GM12878 (cell line): ENCODE results near the gene IL16. TPM values are rescaled to one million over a fixed set of nuclear protein-coding genes. Genes with fewer than 3 reads are reported as not detected.

Source experiments
- ATAC-seq: fragments of 200-7000 bp; cut with Tn5 transposase; 3 replicates; pipeline ENCODE4 v1.9.1; 2020; ENCODE audit warnings: mild to moderate bottlenecking, moderate library complexity
- BruUV-seq: library from RNA; stranded (reverse); fragments of 400-500 nt; replicated peaks from 2 replicates; lab custom pipeline; 2021; lab: Mats Ljungman, UMichigan
- CTCF ChIA-PET: fragments of 300-600 bp; sonication (Branson Sonifier 250); formaldehyde crosslinking; extraction: SDS; loops from one replicate; lab custom pipeline; 2021; ENCODE audit warnings: inconsistent platforms; lab: Yijun Ruan, JAX
- POLR2A ChIA-PET: fragments of 350-600 bp; formaldehyde crosslinking; extraction: SDS; loops from one replicate; lab custom pipeline; 2021; ENCODE audit warnings: inconsistent platforms; lab: Charles Lee
- RAD21 ChIA-PET: fragments of 300-600 bp; sonication (Branson Sonifier 250); formaldehyde crosslinking; loops from one replicate; lab custom pipeline; 2023; ENCODE audit warnings: antibody characterized with exemption; ENCODE audit not compliant: unreplicated experiment; lab: Charles Lee
- SMC1A ChIA-PET: fragments of 300-600 bp; sonication (Branson Sonifier 250); formaldehyde crosslinking; loops from one replicate; lab custom pipeline; 2023; ENCODE audit not compliant: unreplicated experiment, uncharacterized antibody; lab: Charles Lee
- DNase-seq: peaks from one replicate; pipeline ENCODE4 v3.0.0-alpha.2; 2011; ENCODE audit warnings: low read depth, low spot score
- FAIRE-seq: peaks from 3 replicates; lab custom pipeline; 2011; peaks lifted over from hg19 to GRCh38; lab: Jason Lieb, UNC
- H2AFZ ChIP-seq: 2 replicates; pipeline ENCODE4 v1.6.0; 2011; ENCODE audit warnings: low read depth, low read length, control low read depth; ENCODE audit not compliant: control insufficient read depth
- H3K27ac ChIP-seq: 2 replicates; pipeline ENCODE4 v1.5.1; 2011; ENCODE audit warnings: control low read depth; ENCODE audit not compliant: control insufficient read depth, insufficient read depth
- H3K27me3 ChIP-seq, 2 experiments: replicated peaks in 1 of 2; 2 replicates each; pipeline versions ENCODE4 v1.6.0 to v1.6.1; 2011; ENCODE audit warnings: low read length in 1 of 2; ENCODE audit not compliant: control insufficient read depth in 2 of 2, insufficient read depth in 2 of 2
- H3K36me3 ChIP-seq, 2 experiments: 2 replicates each; pipeline ENCODE4 v1.5.1; 2011; ENCODE audit warnings: low read length in 1 of 2; ENCODE audit not compliant: control insufficient read depth in 2 of 2, insufficient read depth in 2 of 2
- H3K4me1 ChIP-seq: 2 replicates; pipeline ENCODE4 v1.6.1; 2011; ENCODE audit warnings: mild to moderate bottlenecking, low read length, moderate library complexity, mixed read lengths; ENCODE audit not compliant: control insufficient read depth, insufficient read depth
- H3K4me2 ChIP-seq: 2 replicates; pipeline ENCODE4 v1.6.0; 2011; ENCODE audit warnings: control low read depth; ENCODE audit not compliant: control insufficient read depth, insufficient read depth
- H3K4me3 ChIP-seq: fragments of 200-600 bp; sonication (generic); 2 replicates; pipeline ENCODE4 v1.5.1; 2016
- H3K79me2 ChIP-seq: 2 replicates; pipeline ENCODE4 v1.6.0; 2011; ENCODE audit warnings: low read length; ENCODE audit not compliant: control insufficient read depth, insufficient read depth
- H3K9ac ChIP-seq: 2 replicates; pipeline ENCODE4 v1.8.0; 2011; ENCODE audit warnings: low read length, control low read depth, mixed read lengths; ENCODE audit not compliant: control insufficient read depth, insufficient read depth
- H3K9me3 ChIP-seq: replicated peaks from 3 replicates; pipeline ENCODE4 v1.5.1; 2011; ENCODE audit warnings: mild to moderate bottlenecking, low read length; ENCODE audit not compliant: control insufficient read depth, insufficient read depth
- H4K20me1 ChIP-seq: 2 replicates; pipeline ENCODE4 v1.6.0; 2011; ENCODE audit not compliant: control insufficient read depth, insufficient read depth
- BHLHE40 ChIP-seq, 2 experiments: fragments of 450-650 bp in 1 of 2; IDR thresholded peaks; 2 replicates each; pipeline ENCODE4 v1.6.1; 2011 to 2017; ENCODE audit warnings: low read depth in 2 of 2, borderline replicate concordance in 1 of 2, improper control_type of control experiment in 1 of 2, low read length in 1 of 2, mild to moderate bottlenecking in 1 of 2
- E2F4 ChIP-seq: IDR thresholded peaks from 2 replicates; pipeline ENCODE4 v1.6.1; 2012; ENCODE audit warnings: low read depth, low read length, improper control_type of control experiment
- EGR1 ChIP-seq, 2 experiments: IDR thresholded peaks; 1 replicate in 1 of 2; 2 replicates in 1 of 2; pipeline ENCODE4 v1.6.1; 2011 to 2012; ENCODE audit warnings: low read depth in 2 of 2, low read length in 2 of 2, borderline replicate concordance in 1 of 2, mild to moderate bottlenecking in 1 of 2, moderate library complexity in 1 of 2
- HDGF ChIP-seq: fragments of 450-650 bp; IDR thresholded peaks from 2 replicates; pipeline ENCODE4 v1.6.1; 2016; ENCODE audit warnings: antibody characterized with exemption
- POLR2AphosphoS2 ChIP-seq: IDR thresholded peaks from 2 replicates; pipeline ENCODE4 v1.6.1; 2011; ENCODE audit warnings: low read depth, mild to moderate bottlenecking, low read length, improper control_type of control experiment, moderate library complexity
- POLR2AphosphoS5 ChIP-seq: IDR thresholded peaks from 2 replicates; pipeline ENCODE4 v1.6.1; 2011; ENCODE audit warnings: mild to moderate bottlenecking, low read length, inconsistent platforms
- POU2F2 ChIP-seq: IDR thresholded peaks from 3 replicates; pipeline ENCODE4 v1.6.1; 2011; ENCODE audit warnings: low read depth, mild to moderate bottlenecking, low read length, borderline replicate concordance
- SIN3A ChIP-seq: IDR thresholded peaks from 2 replicates; pipeline ENCODE4 v1.6.1; 2012; ENCODE audit warnings: low read depth, low read length, improper control_type of control experiment
- SKIL ChIP-seq: fragments of 450-650 bp; IDR thresholded peaks from 2 replicates; pipeline ENCODE4 v1.6.1; 2017; ENCODE audit warnings: mild to moderate bottlenecking, low read depth, inconsistent platforms; ENCODE audit not compliant: poor library complexity, severe bottlenecking
- SRF ChIP-seq, 2 experiments: IDR thresholded peaks; 2 replicates each; pipeline ENCODE4 v1.6.1; 2011; ENCODE audit warnings: low read depth in 2 of 2, low read length in 2 of 2, mild to moderate bottlenecking in 1 of 2, moderate library complexity in 1 of 2
- STAT1 ChIP-seq: fragments of 450-650 bp; conservative IDR thresholded peaks from 2 replicates; pipeline ENCODE4 v1.6.1; 2014; ENCODE audit warnings: antibody characterized with exemption, mild to moderate bottlenecking
- SUZ12 ChIP-seq: fragments of 200-600 bp; sonication (generic); IDR thresholded peaks from one replicate; pipeline ENCODE4 v1.6.1; 2018; ENCODE audit warnings: antibody characterized with exemption, mild to moderate bottlenecking; ENCODE audit not compliant: unreplicated experiment
- YY1 ChIP-seq: IDR thresholded peaks from 2 replicates; pipeline ENCODE4 v1.6.1; 2011; ENCODE audit warnings: low read depth, mild to moderate bottlenecking, low read length
- ZBTB40 ChIP-seq: fragments of 450-650 bp; IDR thresholded peaks from 2 replicates; pipeline ENCODE4 v1.6.1; 2016; ENCODE audit warnings: mild to moderate bottlenecking, moderate library complexity, borderline replicate concordance
- ZNF622 ChIP-seq: fragments of 450-650 bp; IDR thresholded peaks from 2 replicates; pipeline ENCODE4 v1.6.1; 2017; ENCODE audit warnings: mild to moderate bottlenecking, inconsistent platforms
- WGBS: methylation state at CpG from one replicate; pipeline ENCODE4 v1.1.6; 2016; ENCODE audit warnings: low lambda C conversion rate; ENCODE audit not compliant: insufficient replicate concordance, insufficient coverage; ENCODE audit errors: missing lambda C conversion rate; 5-methylcytosine and 5-hydroxymethylcytosine counted together
- in situ Hi-C: fragments of 300-500 bp; cut with MboI; formaldehyde crosslinking; loops from 9 replicates; pipeline ENCODE4 v1.14.3; 2018; ENCODE audit warnings: mixed read lengths
- intact Hi-C: fragments of 100-400 bp; cut with micrococcal nuclease; formaldehyde crosslinking; loops from one replicate; pipeline ENCODE4 v1.14.2; 2022; ENCODE audit not compliant: unreplicated experiment
- polyA plus RNA-seq, 11 experiments: library from polyadenylated mRNA; depleted of rRNA in 4 of 11; unstranded in 6 of 11; stranded (reverse) in 5 of 11; fragments of >200 nt; fragmentation: Nextera tagmentation in 4 of 11; fragmentation: Illumina TruSeq in 1 of 11; extraction: Ambion mirVana in 4 of 11; extraction: Trizol in 1 of 11; gene quantifications; 1 replicate in 1 of 11; 2 replicates in 10 of 11; pipeline versions ENCODE4 v1.2.1 to v1.2.3, GENCODE V29; 2011 to 2016; ENCODE audit warnings: inconsistent platforms in 2 of 11, missing spikeins in 2 of 11, low read depth in 1 of 11
- total RNA-seq, 4 experiments: library from RNA; depleted of rRNA in 3 of 4; stranded (reverse); fragments of >200 nt in 3 of 4; fragmentation: Illumina TruSeq in 1 of 4; extraction: Trizol in 1 of 4; gene quantifications; 2 replicates each; pipeline versions ENCODE4 v1.2.1 to v1.2.3, GENCODE V29; 2013 to 2021

Gene IL16
- total and polyA plus RNA-seq, 10 of the 15 experiments (the other 5 are each of a cell fraction or from before 2014, with no cell fraction given) = 21.7 to 206 (median 44.5) TPM

- ATAC-seq (no peak), DNase-seq (no peak), FAIRE-seq (no peak)
- no peak overlapping the region for H2AFZ ChIP-seq
- H3K36me3 ChIP-seq = no peaks in the 10 kb centered on the region
- ChIA-PET POLR2A (no interaction called here), SMC1A (interaction anchor here (1.0 kb wide), 1 partner anchor 75 kb away, joined by 3 read pairs; no protein-coding TSS in a partner anchor), CTCF (interaction anchor here (2.1 kb wide), 1 partner anchor 74 kb away, joined by 12 read pairs; no protein-coding TSS in a partner anchor), RAD21 (no interaction called here)
- WGBS = 42% methylated on average over 3 of the region's 3 CpGs
- intact Hi-C loops (no loop called here), in situ Hi-C loops (no loop called here)
- H3K27ac ChIP-seq = no peak overlapping the region
- H3K9me3 ChIP-seq = no peaks in the 10 kb centered on the region
- no peak overlapping the region for H3K9ac ChIP-seq
- no peaks in the 10 kb centered on the region for H3K79me2 ChIP-seq
- H3K4me3 ChIP-seq = no peak overlapping the region
- H4K20me1 ChIP-seq = no peaks in the 10 kb centered on the region
- no peak overlapping the region for H3K4me2 ChIP-seq
- no TSS peak for BruUV-seq
- no peaks in the 10 kb centered on the region; a peak in 1 of 4 replicates for H3K27me3 ChIP-seq
- H3K4me1 ChIP-seq = no peaks in the 10 kb centered on the region
- no peak for TF ChIP-seq BHLHE40 (IDR thresholded peaks at IDR 0.05; ENCODE audit: borderline replicate concordance in 1 of 2, low read depth in 2 of 2, low read length in 1 of 2)
- no peak for TF ChIP-seq EGR1 (IDR thresholded peaks at IDR 0.05; ENCODE audit: borderline replicate concordance in 1 of 2, low read depth in 2 of 2, low read length in 2 of 2)
- no peak for TF ChIP-seq SUZ12
- TF ChIP-seq HDGF = no peak
- TF ChIP-seq SRF (IDR thresholded peaks at IDR 0.05; ENCODE audit: low read depth in 2 of 2, low read length in 2 of 2) = no peak
- TF ChIP-seq POU2F2 = no peak
- no peak for TF ChIP-seq YY1
- no peak for TF ChIP-seq POLR2AphosphoS5
- no peak for TF ChIP-seq POLR2AphosphoS2
- no peak for TF ChIP-seq ZBTB40
- TF ChIP-seq ZNF622 = no peak
- no peak for TF ChIP-seq SIN3A
- no peak for TF ChIP-seq SKIL
- TF ChIP-seq E2F4 = no peak
- no peak for TF ChIP-seq STAT1
Measured at GRCh38 chr15:81191701-81192100, 5.0 kb upstream of the IL16 start.
